Dedifferentiated amniotic fluid mesenchymal stem cell (primary cell): Measurements from ENCODE around the gene AHR.
A peak's percentile ranks its signal among the peaks of the same experiment; 100 is the strongest.

Experiments used
- DNase-seq: peaks from one replicate; pipeline ENCODE4 v3.0.0-alpha.2; 2016; ENCODE audit errors: extremely low spot score

The AHR gene

GRCh38 chr7:17304926-17305325 lies 6.5 kb downstream of the AHR start:
- peak; percentile 54 for DNase-seq

- DNase-seq: no peak
These were observed 7.1 kb downstream of the AHR start for GRCh38 chr7:17305387-17306171.

- no peak for DNase-seq
These were observed 8.5 kb downstream of the AHR start for GRCh38 chr7:17307000-17307399.

- no peak for DNase-seq
These were observed 9.1 kb downstream of the AHR start for GRCh38 chr7:17307558-17307957.

- DNase-seq: no peak
These were observed 9.7 kb downstream of the AHR start for GRCh38 chr7:17307969-17308648.

DNA sequence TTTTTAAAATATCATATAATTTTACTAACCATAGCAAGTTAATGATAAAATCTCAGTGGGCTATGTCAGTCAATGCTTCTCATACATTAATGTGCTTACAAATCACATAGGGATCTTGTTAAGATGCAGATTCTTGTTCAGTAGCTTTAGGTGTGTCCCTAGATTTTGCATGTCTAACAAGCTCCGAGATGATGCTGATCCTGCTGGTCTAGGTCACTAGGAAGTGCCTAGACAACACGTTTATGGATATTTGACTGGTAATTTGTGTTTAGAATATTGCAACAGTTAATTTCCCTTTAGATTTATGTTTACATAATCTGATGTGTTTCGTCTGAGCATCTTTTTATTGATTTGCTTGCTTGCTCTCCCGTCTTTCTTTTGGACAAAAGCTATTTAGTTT lies 12.7 kb downstream of the AHR start:
- DNase-seq: no peak

- no peak for DNase-seq
These were observed 13.5 kb downstream of the AHR start for GRCh38 chr7:17311952-17312351.

GRCh38 chr7:17312641-17313040 lies 14.2 kb downstream of the AHR start:
- no peak for DNase-seq

GRCh38 chr7:17313194-17313593 lies 14.7 kb downstream of the AHR start:
- DNase-seq: no peak

DNA sequence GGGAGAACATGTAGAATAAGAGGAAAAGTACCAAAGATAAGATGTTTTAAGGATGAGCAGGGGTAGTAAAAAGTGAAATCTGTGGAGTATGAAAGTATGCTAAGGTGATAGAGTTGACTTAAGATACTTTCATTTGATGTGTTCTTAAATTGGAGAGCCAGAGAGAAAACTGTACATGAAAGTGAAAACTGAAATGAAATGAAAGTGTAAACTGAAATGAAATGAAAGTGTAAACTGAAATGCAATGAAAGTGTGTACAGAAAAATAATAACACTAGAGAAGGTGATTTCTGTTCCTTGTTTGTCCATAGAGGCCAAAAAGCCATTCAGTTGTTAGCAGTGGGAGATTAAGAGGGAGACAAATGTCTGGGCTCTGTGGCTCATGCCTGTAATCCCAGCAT lies 17.5 kb downstream of the AHR start:
- DNase-seq: no peak

- no peak for DNase-seq
These were observed 19.7 kb downstream of the AHR start for GRCh38 chr7:17318146-17318545.

DNA sequence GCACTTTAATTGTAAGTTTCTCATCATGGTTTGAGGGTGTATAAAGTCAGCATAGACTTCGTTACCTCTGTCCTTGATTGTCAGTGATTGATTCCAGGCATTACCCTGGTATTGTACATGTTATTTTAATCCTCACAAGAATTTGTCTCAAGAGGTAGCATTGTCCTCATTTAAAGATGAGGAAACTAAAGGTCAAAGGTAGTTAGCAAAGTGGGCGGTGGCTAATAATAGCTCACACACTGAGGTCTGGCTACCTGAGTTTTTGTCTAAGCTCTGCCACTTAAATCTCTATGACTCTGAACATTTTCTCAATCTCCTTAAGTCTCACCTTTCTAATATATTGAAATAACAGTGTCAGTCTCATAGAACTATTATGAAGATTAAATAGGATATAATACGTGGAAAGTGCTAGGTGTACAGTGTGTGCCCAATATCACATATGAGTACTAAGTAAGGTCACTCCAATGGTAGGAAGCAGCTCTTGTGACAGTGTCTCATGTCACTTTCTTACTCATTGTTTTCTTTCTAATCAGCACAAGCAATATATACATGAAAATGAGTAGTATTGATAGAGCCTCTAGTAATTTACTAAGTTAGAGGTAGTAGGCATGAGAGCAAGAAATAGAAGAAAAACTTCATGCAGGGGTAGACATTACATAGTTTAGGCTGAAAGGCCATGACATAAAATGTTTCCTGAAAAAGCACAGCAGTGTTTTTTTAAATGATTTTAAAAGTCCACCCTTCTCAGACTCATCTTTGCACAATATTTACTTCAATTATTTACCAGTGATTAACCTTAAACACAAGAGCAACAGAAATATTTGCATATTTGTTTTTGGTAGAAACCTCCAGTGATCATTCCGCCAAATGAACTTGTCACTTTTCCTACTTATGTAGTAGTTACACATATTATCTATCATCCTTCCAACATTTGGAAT lies 21.0 kb downstream of the AHR start:
- no peak for DNase-seq

DNA sequence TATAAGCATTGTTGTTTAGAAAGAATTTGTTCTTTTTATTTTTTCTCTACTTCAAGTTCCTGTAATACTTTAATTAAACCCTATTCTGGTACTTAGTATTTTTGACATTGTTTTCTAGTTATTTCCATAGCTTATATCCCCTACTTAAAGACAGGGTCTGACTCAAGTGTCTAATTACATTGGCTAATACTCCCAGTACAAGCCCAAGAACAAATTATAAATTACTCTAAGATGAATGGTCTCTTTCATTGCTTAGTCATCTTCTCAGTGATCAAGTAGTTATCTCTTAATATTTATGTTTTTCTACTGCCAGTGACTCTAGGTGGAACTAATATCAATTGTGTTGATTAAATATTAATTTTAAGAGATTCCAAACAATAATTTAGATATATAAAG lies 21.6 kb downstream of the AHR start:
- DNase-seq: no peak

GRCh38 chr7:17320657-17321056 lies 22.2 kb downstream of the AHR start:
- no peak for DNase-seq

DNA sequence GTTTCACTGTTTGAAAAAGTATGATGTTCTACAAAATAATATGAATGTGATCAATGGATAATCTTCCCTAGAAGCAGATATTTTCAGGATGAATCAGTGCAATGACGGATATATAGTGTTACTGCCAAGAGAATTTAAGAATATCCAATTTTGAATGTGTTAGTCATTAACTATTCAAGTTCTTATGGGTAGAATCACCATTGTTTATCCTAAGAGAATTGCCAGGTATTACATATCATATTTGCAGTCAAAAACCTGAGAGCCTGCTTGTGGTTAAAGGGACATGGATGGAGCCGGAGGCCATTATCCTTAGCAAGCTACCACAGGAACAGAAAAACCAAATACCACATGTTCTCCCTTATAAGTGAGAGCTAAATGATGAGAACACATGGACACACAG lies 26.9 kb downstream of the AHR start:
- DNase-seq: no peak

- no peak for DNase-seq
These were observed 27.9 kb downstream of the AHR start for GRCh38 chr7:17326378-17326777.

DNA sequence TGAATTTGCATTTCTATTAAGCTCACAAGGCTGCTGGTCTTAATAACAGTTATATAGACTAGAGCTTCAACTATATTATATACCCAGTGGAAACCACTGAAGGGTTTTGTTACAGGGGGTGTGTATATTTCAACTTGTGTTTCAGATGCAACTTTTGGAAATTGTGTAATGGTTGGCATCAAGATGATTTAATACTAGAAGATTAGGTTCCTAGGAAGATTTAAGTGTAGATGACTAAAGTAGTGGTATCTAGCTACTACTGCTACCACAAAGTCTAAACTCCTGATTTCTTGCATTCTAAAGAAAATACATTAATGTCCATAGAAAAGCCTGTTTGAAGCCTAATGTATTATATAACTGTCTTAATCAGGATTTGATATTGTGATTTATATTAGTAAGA lies 30.2 kb downstream of the AHR start:
- no peak for DNase-seq

- peak; percentile 13 for DNase-seq
These were observed 31.0 kb downstream of the AHR start for GRCh38 chr7:17329440-17329839.

DNA sequence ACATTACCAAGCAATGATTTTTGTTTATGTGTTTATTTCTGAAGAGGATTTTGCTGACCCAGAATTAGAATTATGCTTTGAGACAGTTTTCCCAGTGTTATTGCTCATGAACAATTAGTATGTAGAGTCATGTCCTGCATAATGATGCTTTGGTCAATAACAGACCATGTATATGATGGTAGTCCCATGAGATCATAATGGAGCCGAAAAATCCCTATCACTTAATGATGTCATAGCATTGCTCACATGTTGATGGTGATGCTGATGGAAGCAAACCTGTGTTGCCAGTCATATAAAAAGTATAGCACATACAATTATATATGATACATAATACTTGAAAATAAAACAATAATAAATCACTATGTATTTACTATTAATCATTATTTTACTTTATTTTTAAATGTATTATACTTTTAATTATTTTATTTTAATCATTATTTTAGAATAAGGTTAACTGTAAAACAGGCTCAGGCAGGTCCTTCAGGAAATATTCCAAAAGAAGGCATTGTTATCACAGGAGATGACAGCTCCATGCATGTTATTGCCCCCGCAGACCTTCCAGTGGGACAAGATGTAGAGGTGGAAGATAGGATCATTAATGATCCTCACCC lies 33.5 kb downstream of the AHR start:
- DNase-seq: no peak

DNA sequence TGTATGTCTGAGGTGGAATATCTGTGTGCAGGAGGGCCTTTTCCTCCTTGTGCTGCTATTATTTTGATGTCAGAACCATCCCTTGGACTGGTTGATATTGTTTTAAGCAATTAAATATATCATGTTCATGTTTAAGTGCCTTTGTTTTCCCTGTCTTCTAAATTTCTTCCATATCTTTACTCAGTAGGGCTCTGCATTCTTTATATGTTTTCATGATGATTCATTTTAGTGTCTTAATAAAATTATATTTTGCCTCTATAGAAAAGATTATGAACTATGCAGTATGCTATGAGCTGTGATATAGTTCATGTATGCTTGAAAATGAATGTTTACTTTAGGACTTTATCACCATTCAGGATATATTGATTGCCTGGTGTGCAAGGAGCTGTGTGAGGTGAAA lies 34.8 kb downstream of the AHR start:
- no peak for DNase-seq

DNA sequence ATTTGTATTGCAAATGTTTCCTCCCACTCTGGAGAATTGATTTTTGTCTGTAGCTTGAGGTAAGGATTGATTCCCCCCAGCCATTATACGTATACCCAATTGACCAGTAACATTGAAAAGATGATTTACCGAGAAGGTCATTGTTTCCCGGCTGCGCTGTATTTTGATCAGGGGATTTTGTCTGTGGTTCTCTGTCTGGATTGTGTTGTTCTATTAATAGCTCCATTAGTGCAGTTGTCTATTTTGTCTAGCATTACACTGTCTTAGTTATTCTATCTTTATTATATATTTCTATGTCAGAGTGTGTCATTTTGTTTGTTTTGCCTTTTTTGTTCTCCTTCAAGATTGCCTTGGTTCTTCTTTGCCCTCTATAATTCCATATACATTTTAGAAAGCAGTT lies 37.7 kb downstream of the AHR start:
- DNase-seq: no peak

DNA sequence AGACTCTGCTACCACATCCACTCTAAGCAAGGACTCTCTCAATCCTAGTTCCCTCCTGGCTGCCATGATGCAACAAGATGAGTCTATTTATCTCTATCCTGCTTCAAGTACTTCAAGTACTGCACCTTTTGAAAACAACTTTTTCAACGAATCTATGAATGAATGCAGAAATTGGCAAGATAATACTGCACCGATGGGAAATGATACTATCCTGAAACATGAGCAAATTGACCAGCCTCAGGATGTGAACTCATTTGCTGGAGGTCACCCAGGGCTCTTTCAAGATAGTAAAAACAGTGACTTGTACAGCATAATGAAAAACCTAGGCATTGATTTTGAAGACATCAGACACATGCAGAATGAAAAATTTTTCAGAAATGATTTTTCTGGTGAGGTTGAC lies 40.7 kb downstream of the AHR start:
- DNase-seq: no peak
